HepG2 (cell line): ENCODE measurements around the gene ZFYVE27. TPM values are rescaled to one million over a fixed set of nuclear protein-coding genes. Genes with fewer than 3 reads are reported as not detected.

ENCODE experiments used
- FIP1L1 ChIP-seq: fragments of 200-400 bp; formaldehyde crosslinking; IDR thresholded peaks from 2 replicates; pipeline ENCODE4 v1.6.1; 2018; ENCODE audit warnings: low read depth, mild to moderate bottlenecking, low read length, moderate library complexity, borderline replicate concordance; ENCODE audit not compliant: insufficient read depth
- HMG20A ChIP-seq: IDR thresholded peaks from 2 replicates; pipeline ENCODE4 v1.6.1; 2016; ENCODE audit warnings: borderline replicate concordance
- ISL2 ChIP-seq: sonication (generic); formaldehyde crosslinking; IDR thresholded peaks from 2 replicates; pipeline ENCODE4 v1.5.0; 2020; ENCODE audit warnings: missing genetic modification reagents
- RARA ChIP-seq: IDR thresholded peaks from 2 replicates; pipeline ENCODE4 v1.6.1; 2016; ENCODE audit warnings: missing genetic modification reagents, missing compliant biosample characterization
- SIN3A ChIP-seq: IDR thresholded peaks from 2 replicates; pipeline ENCODE4 v1.6.1; 2011; ENCODE audit warnings: low read depth, mild to moderate bottlenecking, control low read depth, low read length, borderline replicate concordance
- SP4 ChIP-seq: sonication (generic); formaldehyde crosslinking; IDR thresholded peaks from 2 replicates; pipeline ENCODE4 v1.8.1; 2023; ENCODE audit warnings: mild to moderate bottlenecking, missing genetic modification reagents
- TARDBP ChIP-seq: sonication (generic); formaldehyde crosslinking; IDR thresholded peaks from 2 replicates; pipeline ENCODE4 v1.8.0; 2022; ENCODE audit warnings: mild to moderate bottlenecking, missing genetic modification reagents
- ZBTB42 ChIP-seq: sonication (generic); formaldehyde crosslinking; IDR thresholded peaks from 2 replicates; pipeline ENCODE4 v1.5.0; 2020; ENCODE audit warnings: mild to moderate bottlenecking, missing genetic modification reagents
- ZNF382 ChIP-seq: sonication (generic); formaldehyde crosslinking; IDR thresholded peaks from 2 replicates; pipeline ENCODE4 v1.5.0; 2020; ENCODE audit warnings: missing genetic modification reagents, mild to moderate bottlenecking, borderline replicate concordance
- ZNF768 ChIP-seq: sonication (generic); formaldehyde crosslinking; IDR thresholded peaks from 2 replicates; pipeline ENCODE4 v1.4.0; 2020; ENCODE audit warnings: missing genetic modification reagents
- ZNF878 ChIP-seq: sonication (generic); formaldehyde crosslinking; IDR thresholded peaks from 2 replicates; pipeline ENCODE4 v1.8.1; 2023; ENCODE audit warnings: mild to moderate bottlenecking, missing genetic modification reagents, moderate library complexity
- ZZZ3 ChIP-seq: sonication (generic); formaldehyde crosslinking; IDR thresholded peaks from 2 replicates; pipeline ENCODE4 v1.4.0; 2020; ENCODE audit warnings: missing genetic modification reagents, mild to moderate bottlenecking, borderline replicate concordance
- polyA plus RNA-seq, 8 experiments: library from polyadenylated mRNA; depleted of rRNA in 3 of 8; stranded (reverse) in 7 of 8; unstranded in 1 of 8; fragments of >200 nt; fragmentation: Illumina TruSeq in 4 of 8; extraction: Trizol in 4 of 8; gene quantifications; 2 replicates each; pipeline versions ENCODE4 v1.2.1 to v1.2.3, GENCODE V29; 2011 to 2016; ENCODE audit warnings: low read depth in 4 of 8, missing spikeins in 1 of 8, mixed read lengths in 1 of 8; ENCODE audit not compliant: insufficient read depth in 1 of 8
- total RNA-seq, 5 experiments: library from RNA; depleted of rRNA; stranded (reverse); fragments of >200 nt; fragmentation: Illumina TruSeq; extraction: Trizol; gene quantifications; 2 replicates each; pipeline ENCODE4 v1.2.3, GENCODE V29; 2016; ENCODE audit warnings: low read depth in 1 of 5
- TF ChIP-seq, protein P1 (sequence below): sonication (generic); formaldehyde crosslinking; IDR thresholded peaks from 2 replicates; pipeline ENCODE4 v1.9.0; 2022; ENCODE audit warnings: missing genetic modification reagents, mild to moderate bottlenecking, borderline replicate concordance
- TF ChIP-seq, protein P2 (sequence below): sonication (generic); formaldehyde crosslinking; IDR thresholded peaks from 2 replicates; pipeline ENCODE4 v1.5.0; 2020; ENCODE audit warnings: mild to moderate bottlenecking, missing genetic modification reagents
- TF ChIP-seq, protein P3 (sequence below): sonication (generic); formaldehyde crosslinking; IDR thresholded peaks from 2 replicates; pipeline ENCODE4 v1.4.0; 2020; ENCODE audit warnings: missing genetic modification reagents
- TF ChIP-seq, protein P4 (sequence below): sonication (generic); formaldehyde crosslinking; IDR thresholded peaks from 2 replicates; pipeline ENCODE4 v1.5.0; 2020; ENCODE audit warnings: mild to moderate bottlenecking, missing genetic modification reagents, moderate library complexity
- TF ChIP-seq, protein P5 (sequence below): sonication (generic); formaldehyde crosslinking; IDR thresholded peaks from 2 replicates; pipeline ENCODE4 v1.5.0; 2020; ENCODE audit warnings: mild to moderate bottlenecking, missing genetic modification reagents

Gene ZFYVE27
- total and polyA plus RNA-seq, 2 of the 13 experiments (the other 11 are each of a cell fraction or from before 2014, with no cell fraction given), result 19.7 to 20.5 TPM

DNA sequence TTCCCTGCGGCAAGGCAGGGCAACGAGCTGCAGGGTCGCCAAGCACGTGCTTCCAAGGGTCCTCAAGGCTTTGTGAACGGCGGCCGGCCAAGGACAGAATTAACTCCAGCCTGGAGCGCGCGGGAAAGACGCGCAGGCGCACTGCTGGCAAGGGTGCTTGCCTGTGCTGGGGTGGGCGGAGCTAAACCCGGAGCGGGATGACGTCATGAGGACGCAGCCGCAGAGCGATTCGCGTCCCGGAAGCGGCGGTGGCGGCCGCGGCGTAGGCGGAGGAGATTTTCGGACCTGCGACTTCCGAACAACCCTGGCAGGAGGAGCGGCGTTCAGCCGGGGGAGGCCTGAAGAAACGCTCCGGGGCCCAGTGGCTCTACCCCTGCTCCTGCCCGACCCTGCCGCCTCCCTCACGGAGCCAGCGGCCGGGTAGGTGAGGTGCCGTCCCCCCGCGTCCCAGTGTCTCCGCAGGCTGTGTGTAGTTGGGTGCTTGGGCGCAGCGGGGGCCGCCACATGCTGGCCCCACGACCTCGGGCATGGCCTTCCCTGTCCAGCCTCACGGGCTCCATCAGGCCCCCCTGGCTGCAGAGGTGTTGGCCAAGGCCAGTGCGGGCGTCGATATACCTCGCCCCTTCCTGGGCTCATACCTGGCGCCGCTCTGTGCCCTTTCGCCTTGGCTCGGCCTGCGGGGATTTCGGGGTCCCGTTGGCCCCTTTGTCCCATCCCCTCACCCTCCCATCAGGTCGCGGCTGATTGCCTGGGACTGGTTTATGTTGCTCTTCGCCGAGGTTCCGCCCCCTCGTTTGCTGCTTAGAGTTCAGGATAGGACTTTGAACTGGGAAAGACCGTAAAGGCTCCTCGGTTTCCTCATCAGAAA, at the start of gene ZFYVE27 (continued):
- TF ChIP-seq, protein P1, sequence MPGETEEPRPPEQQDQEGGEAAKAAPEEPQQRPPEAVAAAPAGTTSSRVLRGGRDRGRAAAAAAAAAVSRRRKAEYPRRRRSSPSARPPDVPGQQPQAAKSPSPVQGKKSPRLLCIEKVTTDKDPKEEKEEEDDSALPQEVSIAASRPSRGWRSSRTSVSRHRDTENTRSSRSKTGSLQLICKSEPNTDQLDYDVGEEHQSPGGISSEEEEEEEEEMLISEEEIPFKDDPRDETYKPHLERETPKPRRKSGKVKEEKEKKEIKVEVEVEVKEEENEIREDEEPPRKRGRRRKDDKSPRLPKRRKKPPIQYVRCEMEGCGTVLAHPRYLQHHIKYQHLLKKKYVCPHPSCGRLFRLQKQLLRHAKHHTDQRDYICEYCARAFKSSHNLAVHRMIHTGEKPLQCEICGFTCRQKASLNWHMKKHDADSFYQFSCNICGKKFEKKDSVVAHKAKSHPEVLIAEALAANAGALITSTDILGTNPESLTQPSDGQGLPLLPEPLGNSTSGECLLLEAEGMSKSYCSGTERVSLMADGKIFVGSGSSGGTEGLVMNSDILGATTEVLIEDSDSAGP, result peak; percentile 83
- TF ChIP-seq ZZZ3 (CRISPR knock-in tag), result no peak
- TF ChIP-seq SP4, result peak; percentile 84
- TF ChIP-seq, protein P2, sequence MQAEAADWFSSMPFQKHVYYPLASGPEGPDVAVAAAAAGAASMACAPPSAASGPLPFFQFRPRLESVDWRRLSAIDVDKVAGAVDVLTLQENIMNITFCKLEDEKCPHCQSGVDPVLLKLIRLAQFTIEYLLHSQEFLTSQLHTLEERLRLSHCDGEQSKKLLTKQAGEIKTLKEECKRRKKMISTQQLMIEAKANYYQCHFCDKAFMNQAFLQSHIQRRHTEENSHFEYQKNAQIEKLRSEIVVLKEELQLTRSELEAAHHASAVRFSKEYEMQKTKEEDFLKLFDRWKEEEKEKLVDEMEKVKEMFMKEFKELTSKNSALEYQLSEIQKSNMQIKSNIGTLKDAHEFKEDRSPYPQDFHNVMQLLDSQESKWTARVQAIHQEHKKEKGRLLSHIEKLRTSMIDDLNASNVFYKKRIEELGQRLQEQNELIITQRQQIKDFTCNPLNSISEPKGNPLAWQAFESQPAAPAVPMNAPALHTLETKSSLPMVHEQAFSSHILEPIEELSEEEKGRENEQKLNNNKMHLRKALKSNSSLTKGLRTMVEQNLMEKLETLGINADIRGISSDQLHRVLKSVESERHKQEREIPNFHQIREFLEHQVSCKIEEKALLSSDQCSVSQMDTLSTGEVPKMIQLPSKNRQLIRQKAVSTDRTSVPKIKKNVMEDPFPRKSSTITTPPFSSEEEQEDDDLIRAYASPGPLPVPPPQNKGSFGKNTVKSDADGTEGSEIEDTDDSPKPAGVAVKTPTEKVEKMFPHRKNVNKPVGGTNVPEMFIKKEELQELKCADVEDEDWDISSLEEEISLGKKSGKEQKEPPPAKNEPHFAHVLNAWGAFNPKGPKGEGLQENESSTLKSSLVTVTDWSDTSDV (CRISPR knock-in tag), result peak; percentile 97
- peak; percentile 82 for TF ChIP-seq TARDBP (CRISPR knock-in tag)
- TF ChIP-seq RARA (CRISPR knock-in tag), result peak; percentile 69
- TF ChIP-seq, protein P3, sequence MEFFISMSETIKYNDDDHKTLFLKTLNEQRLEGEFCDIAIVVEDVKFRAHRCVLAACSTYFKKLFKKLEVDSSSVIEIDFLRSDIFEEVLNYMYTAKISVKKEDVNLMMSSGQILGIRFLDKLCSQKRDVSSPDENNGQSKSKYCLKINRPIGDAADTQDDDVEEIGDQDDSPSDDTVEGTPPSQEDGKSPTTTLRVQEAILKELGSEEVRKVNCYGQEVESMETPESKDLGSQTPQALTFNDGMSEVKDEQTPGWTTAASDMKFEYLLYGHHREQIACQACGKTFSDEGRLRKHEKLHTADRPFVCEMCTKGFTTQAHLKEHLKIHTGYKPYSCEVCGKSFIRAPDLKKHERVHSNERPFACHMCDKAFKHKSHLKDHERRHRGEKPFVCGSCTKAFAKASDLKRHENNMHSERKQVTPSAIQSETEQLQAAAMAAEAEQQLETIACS (CRISPR knock-in tag), result peak; percentile 57; the same call in 1 of the 2 replicates
- TF ChIP-seq, protein P4, sequence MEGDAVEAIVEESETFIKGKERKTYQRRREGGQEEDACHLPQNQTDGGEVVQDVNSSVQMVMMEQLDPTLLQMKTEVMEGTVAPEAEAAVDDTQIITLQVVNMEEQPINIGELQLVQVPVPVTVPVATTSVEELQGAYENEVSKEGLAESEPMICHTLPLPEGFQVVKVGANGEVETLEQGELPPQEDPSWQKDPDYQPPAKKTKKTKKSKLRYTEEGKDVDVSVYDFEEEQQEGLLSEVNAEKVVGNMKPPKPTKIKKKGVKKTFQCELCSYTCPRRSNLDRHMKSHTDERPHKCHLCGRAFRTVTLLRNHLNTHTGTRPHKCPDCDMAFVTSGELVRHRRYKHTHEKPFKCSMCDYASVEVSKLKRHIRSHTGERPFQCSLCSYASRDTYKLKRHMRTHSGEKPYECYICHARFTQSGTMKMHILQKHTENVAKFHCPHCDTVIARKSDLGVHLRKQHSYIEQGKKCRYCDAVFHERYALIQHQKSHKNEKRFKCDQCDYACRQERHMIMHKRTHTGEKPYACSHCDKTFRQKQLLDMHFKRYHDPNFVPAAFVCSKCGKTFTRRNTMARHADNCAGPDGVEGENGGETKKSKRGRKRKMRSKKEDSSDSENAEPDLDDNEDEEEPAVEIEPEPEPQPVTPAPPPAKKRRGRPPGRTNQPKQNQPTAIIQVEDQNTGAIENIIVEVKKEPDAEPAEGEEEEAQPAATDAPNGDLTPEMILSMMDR (CRISPR knock-in tag), result peak; percentile 19; the same call in 1 of the 2 replicates
- TF ChIP-seq HMG20A (CRISPR knock-in tag), result no peak
- peak; percentile 63; the same call in 1 of the 2 replicates for TF ChIP-seq SIN3A
- TF ChIP-seq FIP1L1, result no peak
- no peak for TF ChIP-seq ZNF382 (CRISPR knock-in tag)
- peak; percentile 94 for TF ChIP-seq ZBTB42 (CRISPR knock-in tag)
- TF ChIP-seq ZNF878 (CRISPR knock-in tag), result no peak
- 0 out of 2 replicates have a peak, but pooled peaks have one; percentile 42 for TF ChIP-seq ZNF768
- TF ChIP-seq, protein P5, sequence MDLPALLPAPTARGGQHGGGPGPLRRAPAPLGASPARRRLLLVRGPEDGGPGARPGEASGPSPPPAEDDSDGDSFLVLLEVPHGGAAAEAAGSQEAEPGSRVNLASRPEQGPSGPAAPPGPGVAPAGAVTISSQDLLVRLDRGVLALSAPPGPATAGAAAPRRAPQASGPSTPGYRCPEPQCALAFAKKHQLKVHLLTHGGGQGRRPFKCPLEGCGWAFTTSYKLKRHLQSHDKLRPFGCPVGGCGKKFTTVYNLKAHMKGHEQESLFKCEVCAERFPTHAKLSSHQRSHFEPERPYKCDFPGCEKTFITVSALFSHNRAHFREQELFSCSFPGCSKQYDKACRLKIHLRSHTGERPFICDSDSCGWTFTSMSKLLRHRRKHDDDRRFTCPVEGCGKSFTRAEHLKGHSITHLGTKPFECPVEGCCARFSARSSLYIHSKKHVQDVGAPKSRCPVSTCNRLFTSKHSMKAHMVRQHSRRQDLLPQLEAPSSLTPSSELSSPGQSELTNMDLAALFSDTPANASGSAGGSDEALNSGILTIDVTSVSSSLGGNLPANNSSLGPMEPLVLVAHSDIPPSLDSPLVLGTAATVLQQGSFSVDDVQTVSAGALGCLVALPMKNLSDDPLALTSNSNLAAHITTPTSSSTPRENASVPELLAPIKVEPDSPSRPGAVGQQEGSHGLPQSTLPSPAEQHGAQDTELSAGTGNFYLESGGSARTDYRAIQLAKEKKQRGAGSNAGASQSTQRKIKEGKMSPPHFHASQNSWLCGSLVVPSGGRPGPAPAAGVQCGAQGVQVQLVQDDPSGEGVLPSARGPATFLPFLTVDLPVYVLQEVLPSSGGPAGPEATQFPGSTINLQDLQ (CRISPR knock-in tag), result peak; percentile 82
- peak; percentile 42; the same call in 1 of the 2 replicates for TF ChIP-seq ISL2 (CRISPR knock-in tag)
